Left lobe of liver (tissue), 2 donors: Measurements from ENCODE around the gene PLSCR2. TPM values are rescaled to one million over a fixed set of nuclear protein-coding genes. Genes with fewer than 3 reads are reported as not detected.
"Not testable (repeated sequence)": the region's sequence is repeated elsewhere in the genome, so short reads cannot be mapped to it uniquely, and the experiment has no call there.

Experiments
- ATAC-seq: fragments of 200-7000 bp; cut with Tn5 transposase; one replicate; pipeline ENCODE4 v1.9.1; 2020; ENCODE audit warnings: mild to moderate bottlenecking, moderate library complexity
- DNase-seq: peaks from one replicate; pipeline ENCODE4 v3.0.0-alpha.2; 2020; ENCODE audit warnings: low spot score
- total RNA-seq: library from RNA; stranded (reverse); gene quantifications from one replicate; pipeline ENCODE4 v1.2.1, GENCODE V29; 2021
- donor health status: DM: no; HTN: no; CAD: no; lungs with moderate emphysema.
- donor health status: DM: no; HTN: yes; CAD: no.

Gene PLSCR2
- total RNA-seq, 1 donor from 2014 or later = not detected

DNA sequence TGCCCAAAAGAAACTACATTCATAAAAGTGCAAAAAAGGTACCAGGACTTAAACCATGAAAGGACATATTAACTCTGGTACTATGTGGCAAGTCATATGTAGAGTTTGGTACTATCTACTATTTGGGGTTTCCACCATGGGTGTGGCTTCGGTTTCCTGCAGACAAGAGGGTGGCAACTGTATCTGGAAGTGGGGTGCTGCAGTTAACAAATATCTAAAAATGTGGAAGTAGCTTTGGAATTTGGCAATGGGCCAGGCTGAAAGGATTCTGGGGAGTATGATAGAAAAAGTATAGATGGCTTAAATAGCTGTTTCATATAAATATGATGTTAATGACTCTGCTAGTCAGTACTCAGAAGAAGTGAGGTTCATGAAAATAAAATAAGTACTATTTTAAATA lies 44.0 kb downstream of the PLSCR2 start:
- ATAC-seq = no peak
- DNase-seq = no peak

DNA sequence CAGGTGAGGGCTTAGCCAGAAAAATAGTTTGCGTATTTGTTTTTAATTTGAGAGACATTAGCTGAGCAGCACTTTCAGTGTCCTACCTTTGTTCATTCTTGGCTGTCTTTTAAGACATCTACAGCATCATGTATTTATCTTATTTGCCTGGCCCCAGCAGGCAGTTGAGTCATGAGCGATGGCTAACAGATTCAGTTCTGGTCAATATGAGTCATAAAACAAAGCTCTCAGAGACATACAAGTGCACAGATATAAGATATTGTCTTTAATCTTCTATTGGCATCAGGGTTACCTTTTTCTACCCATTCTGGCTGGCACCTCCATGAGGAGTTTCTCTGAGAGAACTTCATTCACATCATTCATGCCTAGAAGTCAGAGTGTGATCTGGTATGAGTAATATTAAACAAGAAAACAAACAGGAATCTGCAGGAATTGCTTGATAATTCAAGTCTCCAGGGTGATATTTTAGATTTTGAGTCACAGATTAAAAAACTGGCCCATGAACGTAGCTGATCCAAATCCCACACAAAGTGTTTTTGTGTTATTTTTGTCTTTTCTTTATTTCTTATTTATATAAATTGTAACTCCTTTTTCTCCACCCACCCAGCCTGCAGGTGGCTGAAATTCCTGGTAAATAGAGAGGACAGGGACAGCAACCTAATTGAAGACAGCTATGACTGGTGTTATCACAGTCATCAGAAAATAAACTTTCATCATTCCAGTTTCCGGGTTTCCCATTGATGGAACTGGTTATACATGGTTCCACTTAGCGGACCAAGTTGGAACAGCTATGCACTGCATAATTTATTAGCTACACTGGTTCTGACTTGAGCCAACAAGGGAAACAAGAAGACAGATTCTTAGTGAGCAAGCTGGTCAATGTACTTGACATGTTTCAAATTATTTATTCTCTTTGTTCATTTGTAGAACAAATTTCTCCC lies 47.3 kb downstream of the PLSCR2 start:
- DNase-seq (no peak), ATAC-seq (no peak)

DNA sequence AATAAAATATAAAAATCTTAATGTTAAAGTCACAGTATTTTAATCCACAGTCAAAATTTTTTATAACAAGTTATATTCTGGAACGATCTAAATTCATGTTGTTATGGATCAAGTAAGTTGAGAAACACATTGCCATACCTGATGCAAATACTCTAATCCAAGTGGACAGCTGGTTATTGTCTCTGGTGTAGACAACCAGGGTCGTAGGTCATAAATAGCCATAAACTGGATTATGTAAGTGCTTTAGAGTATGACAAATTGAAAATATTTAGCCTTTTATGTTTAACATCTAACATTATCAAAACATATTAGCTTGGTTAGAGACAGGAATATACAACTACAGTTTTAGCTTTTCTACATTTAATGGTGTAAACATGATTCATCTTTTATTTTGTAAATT lies 53.0 kb downstream of the PLSCR2 start:
- ATAC-seq (no peak), DNase-seq (no peak)

DNA sequence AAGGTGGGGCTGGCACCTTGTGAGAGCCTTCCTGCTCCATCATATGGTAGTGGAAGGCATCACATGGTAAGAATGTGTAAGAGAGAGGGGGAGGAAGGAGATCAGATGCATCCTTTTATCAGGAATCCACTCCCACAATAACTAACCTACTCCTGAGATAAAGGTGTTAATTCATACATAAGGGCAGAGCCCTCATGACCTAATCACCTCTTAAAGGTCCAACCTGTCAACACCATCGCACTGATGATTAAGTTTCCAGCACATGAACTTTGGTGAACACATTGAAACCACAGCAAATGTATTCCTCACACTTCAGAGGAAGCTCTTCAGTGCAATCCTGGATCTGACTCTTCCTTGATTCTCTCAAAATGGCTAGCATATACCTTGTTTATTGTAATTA lies 55.4 kb downstream of the PLSCR2 start:
- DNase-seq (no peak), ATAC-seq (no peak)

DNA sequence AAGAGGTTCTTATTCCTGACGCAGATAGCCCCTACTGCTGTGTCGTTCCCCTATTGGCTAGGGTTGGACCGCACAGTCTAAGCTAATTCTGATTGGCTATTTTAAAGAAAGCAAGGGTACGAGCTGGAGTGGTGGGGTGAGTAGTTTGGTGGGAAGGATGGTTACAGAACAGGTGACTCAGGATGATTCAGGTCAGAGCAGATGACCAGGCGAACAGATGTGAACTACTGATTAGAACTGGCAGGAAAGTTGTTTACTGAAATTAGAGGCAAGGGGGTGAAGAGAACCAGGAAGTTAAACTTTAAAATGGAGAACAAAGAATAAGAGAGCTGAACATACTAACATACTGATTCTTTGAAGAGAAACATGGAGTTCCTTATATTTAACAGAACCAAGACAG lies 56.6 kb downstream of the PLSCR2 start:
- not testable (repeated sequence) for ATAC-seq, DNase-seq

DNA sequence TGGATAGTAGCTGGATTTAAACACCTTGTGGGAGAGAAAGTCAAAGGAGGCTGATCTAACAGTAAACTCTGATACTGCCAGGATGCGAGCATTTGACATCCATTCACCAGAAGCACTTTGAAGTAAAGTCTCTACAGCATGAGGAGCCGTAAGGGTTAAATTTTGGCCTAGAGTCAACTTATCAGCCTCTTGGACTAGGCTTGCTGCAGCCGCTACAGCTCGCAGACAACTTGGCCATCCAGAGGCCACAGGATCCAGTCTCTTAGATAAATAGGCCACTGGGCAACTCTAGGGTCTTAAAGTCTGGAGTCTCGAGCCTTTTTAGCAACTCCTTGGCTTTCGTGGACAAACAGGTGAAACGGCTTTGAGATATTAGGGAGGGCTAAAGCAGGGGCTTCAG lies 61.4 kb downstream of the PLSCR2 start:
- no peak for DNase-seq
- ATAC-seq = no peak

DNA sequence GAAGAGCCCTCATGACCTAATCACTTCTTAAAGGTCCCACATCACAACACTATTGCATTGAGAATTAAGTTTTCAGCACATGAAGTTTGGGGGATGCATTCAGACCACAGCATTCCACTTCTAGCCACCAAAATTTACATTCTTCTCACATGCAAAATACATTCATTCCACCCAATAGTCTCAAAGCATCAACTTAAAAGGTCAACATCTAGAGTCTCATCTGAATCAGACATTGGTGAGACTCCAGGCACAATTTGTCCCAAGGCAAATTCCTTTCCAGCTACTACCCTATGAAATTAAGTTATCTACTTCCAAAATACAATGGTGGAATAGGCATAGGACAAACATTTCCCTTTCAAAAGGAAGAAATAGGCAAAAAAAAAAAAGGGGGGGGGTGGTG lies 64.9 kb downstream of the PLSCR2 start:
- DNase-seq (no peak), ATAC-seq (no peak)

DNA sequence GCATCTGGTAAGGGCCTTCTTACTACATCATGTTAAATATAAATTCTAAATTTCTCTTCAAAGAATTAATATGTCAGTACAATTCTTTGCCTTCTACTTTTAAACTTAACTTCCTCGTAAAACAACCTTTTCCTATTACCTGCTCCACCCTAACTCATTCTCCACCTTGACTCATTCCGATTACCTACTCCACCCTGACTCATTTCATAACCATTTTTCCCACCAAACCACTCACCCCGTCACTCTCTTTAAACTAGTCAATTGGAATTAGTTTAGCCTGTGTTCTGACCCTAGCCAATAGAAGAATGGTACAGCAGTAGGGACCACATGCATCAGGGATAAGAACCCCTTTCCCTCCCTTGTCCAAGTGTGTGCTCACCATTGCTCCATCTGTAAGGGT lies 65.6 kb downstream of the PLSCR2 start:
- DNase-seq (no peak), ATAC-seq (no peak)

DNA sequence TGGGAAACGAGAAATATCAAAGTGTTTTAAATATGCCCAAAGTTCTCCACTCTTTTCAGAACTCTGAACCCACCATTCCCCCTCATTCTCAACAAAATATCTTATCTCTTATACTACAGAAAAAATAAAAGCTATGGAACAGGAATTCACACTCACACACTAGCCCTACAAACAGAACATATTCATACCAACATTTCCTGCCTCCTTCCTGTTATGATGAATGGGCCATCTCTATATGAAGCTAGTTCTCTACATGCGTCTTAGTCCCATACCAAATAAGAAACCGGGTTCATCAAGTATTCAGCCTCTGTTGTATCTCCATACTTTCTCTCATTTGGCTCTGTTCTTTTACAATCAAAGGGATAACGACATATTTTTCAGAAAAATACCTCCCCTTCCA lies 72.6 kb downstream of the PLSCR2 start:
- DNase-seq = no peak
- no peak for ATAC-seq

DNA sequence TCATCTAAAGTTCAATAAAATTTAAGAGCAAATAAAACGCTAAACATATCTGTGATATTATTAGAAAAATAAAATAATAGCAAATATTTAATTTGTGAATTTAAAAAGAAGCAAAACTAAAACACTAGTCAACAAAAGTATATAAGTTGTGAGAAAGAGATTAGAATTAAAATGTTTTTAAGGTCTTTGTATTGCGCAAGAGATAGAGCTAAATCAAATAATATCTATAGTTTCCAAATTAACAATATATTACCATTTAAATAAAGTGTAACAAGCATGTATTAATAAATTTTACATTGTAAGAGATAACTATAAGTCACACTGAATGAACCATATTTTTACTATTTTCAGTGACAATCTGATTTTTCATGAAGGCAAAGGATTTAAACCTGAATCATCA lies 74.2 kb downstream of the PLSCR2 start:
- no peak for ATAC-seq
- no peak for DNase-seq

DNA sequence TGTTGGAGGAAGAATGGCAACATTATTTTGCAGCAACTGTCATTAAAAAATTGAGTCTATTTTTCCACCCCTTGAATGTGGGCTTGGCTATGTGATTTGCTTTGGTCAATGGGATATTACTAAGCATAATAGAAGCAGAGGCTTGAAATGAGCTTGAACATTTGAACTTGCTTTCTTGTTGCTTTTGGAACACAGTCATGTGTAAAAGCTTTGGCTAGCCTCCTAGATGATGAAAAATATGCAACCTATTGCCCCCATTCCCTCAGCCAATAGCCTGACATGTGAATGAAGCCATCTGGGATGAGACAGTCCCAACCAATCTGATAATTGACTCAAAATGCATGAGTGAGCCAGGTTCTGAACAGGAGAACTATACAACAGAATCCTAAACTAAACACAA lies 78.4 kb downstream of the PLSCR2 start:
- DNase-seq = no peak

DNA sequence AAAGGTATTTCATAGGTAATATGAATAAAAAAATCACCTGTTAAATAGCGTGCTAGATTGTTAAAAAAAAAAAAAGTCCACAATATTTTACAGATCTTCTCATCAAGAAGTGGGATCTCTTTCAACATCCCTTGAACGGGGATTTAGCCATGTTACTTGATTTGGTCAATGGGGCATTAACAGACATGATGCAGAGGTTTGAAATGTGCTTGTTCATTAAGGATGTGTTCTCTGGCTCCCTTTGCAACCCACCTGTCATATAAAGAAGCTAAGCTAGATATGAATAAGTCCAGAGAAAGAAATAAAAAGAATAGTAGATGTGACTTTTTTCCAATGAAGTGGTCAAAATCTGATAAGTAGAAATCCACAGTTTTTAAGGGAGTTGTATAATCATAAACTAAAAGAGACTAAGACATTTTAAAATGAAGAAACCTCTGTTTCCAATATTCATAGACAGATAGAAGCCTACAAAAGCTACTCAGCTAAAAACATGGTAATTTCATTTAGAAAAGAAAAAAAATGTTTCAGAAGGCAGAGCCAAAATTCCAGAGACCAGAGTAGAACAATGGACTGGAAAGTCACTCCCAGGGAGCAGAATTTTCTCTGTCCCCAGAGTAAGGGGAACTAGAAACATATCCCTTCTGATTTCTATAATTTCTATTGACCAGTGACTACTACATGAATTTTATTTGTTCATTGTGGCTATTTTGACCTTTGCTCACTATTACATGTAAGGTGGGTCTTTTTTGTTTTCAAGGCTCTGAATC lies 79.2 kb downstream of the PLSCR2 start:
- DNase-seq (no peak), ATAC-seq (no peak)

More for the DNA sequence above, 78.4 kb downstream of the PLSCR2 start:
- peak; percentile 57 for ATAC-seq

DNA sequence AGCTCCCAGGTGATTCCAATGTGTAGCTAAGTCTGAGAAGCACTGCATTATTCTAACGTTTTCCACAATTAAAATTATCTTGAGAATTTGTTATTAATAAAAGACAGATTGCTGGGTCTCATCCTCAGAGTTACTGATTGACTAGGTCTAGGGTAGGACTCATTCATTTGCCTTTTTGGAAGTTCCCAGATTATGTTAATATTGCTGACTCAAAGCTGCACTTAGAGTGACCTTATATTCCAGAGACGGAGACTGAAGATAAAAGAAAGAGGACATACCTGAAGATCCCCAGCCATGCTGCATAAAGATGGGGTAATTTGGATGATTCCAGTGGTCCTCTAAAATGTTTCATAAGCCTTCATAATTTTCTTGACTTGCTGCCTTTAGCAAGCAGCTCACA lies 81.8 kb downstream of the PLSCR2 start:
- ATAC-seq (no peak), DNase-seq (no peak)

DNA sequence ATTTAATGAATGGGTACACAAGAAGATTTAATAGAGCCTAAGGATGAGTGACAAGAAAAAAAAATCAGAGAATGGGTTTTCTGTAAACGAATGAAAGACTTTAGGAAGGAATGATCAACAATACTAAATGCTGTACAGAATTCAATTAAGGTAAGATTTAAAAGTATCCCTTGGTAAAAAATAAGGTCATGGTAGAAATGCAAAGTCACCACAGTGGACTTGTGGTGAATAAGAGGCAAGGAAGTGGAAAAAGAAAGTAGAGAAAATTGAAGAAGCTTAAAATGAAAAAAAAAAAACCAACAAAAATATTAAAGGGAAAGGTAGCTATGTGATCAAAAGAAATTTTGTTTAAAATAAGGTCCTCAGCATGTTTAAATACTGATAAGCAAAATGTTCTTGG lies 82.4 kb downstream of the PLSCR2 start:
- ATAC-seq (no peak), DNase-seq (no peak)

DNA sequence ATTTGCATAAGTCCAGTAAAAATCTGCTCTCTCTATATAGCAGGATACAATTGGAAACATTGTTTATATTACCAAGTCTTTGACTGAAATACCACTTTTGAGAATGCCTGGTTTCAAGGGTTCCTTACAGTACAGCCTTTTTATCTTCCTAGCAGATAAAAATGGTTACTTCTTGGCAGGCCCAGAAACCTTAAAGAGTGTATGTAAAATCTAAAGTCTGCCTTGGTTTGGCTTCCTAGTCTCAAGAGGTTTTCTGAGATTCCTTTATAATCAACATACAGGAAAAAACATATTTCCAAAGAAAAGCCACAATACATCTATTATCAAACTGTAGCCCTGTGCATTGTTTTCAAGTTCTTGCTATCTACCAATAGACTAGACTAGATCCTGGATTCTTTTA lies 84.6 kb downstream of the PLSCR2 start:
- no peak for DNase-seq
- ATAC-seq = no peak

Other genes with a start within 250 kb of the PLSCR2 start
- gene PLSCR4, start 218.5 kb downstream of the PLSCR2 start, total RNA-seq = 27.6 TPM
- 21.3 TPM for gene PLSCR1, start 75.0 kb upstream of the PLSCR2 start, total RNA-seq
- not detected for gene PLSCR5, start 135.8 kb upstream of the PLSCR2 start, total RNA-seq